ENCODE results near the gene C5orf63.

GRCh38 chr5:127011961-127012644 lies 61.2 kb downstream of the C5orf63 start:
- TF ChIP-seq EZH2phosphoT487 (IDR thresholded peaks at IDR 0.05) (no peak), EZH2 (IDR thresholded peaks at IDR 0.05) (no peak)
- TF ChIP-seq, protein P1, sequence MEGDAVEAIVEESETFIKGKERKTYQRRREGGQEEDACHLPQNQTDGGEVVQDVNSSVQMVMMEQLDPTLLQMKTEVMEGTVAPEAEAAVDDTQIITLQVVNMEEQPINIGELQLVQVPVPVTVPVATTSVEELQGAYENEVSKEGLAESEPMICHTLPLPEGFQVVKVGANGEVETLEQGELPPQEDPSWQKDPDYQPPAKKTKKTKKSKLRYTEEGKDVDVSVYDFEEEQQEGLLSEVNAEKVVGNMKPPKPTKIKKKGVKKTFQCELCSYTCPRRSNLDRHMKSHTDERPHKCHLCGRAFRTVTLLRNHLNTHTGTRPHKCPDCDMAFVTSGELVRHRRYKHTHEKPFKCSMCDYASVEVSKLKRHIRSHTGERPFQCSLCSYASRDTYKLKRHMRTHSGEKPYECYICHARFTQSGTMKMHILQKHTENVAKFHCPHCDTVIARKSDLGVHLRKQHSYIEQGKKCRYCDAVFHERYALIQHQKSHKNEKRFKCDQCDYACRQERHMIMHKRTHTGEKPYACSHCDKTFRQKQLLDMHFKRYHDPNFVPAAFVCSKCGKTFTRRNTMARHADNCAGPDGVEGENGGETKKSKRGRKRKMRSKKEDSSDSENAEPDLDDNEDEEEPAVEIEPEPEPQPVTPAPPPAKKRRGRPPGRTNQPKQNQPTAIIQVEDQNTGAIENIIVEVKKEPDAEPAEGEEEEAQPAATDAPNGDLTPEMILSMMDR (IDR thresholded peaks at IDR 0.05), result no peak

Data from neural progenitor cell (in vitro differentiated cells).